Hepatocyte (in vitro differentiated cells): ENCODE results near the gene RPTOR.

Source experiments
- CTCF ChIP-seq: fragments of 200-600 bp; sonication (generic); IDR thresholded peaks from 2 replicates; pipeline ENCODE4 v1.5.1; 2016; ENCODE audit warnings: antibody characterized with exemption, mild to moderate bottlenecking; ENCODE audit not compliant: poor library complexity
- EZH2 ChIP-seq: fragments of 200-600 bp; sonication (generic); IDR thresholded peaks from 2 replicates; pipeline ENCODE4 v1.6.1; 2016; ENCODE audit warnings: antibody characterized with exemption, mild to moderate bottlenecking, borderline replicate concordance
- EZH2phosphoT487 ChIP-seq: fragments of 200-600 bp; sonication (generic); IDR thresholded peaks from one replicate; pipeline ENCODE4 v1.6.1; 2018; ENCODE audit warnings: antibody characterized with exemption, mild to moderate bottlenecking, low read depth, moderate library complexity; ENCODE audit not compliant: unreplicated experiment, severe bottlenecking

GRCh38 chr17:80937462-80938381 lies 393.1 kb downstream of the RPTOR start:
- TF ChIP-seq EZH2phosphoT487 = no peak
- TF ChIP-seq CTCF = no peak
- no peak for TF ChIP-seq EZH2
